ENCODE results near the gene RGS5.

DNA sequence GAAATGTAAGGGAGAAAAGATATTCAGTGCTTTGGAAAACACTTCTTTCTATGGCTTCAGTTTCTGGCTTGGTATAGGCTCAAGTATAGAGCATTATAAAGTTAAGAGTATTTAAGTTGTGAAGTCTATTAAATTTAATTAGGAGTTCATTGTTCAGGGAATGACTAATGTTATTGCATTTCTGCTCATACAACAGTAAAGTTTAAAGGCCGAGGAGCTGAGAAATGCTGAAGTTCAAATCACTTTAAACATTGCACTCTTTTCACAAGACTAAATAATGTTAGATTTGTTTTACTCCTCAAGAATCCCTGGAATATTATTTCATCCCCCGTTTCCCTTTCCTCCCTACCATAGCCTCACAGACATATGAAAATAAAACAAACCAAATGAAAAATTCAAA is 30.1 kb downstream of the RGS5 start:
- no peak for TF ChIP-seq YY1 (IDR thresholded peaks at IDR 0.05; ENCODE audit: insufficient read depth, insufficient read length)
- TF ChIP-seq SUZ12 (IDR thresholded peaks at IDR 0.05; ENCODE audit: extremely low read depth, insufficient read depth, insufficient read length), result no peak

All from NT2/D1 (cell line).